K562 (cell line): ENCODE results near the gene ETFBKMT. TPM values are rescaled to one million over a fixed set of nuclear protein-coding genes. Genes with fewer than 3 reads are reported as not detected.

ENCODE experiments used
- ELF2 ChIP-seq: fragments of 250-450 bp; sonication (Bioruptor Pico); IDR thresholded peaks from 2 replicates; pipeline ENCODE4 v1.5.0; 2021; ENCODE audit warnings: mild to moderate bottlenecking
- ELF4 ChIP-seq: fragments of 450-650 bp; formaldehyde crosslinking; IDR thresholded peaks from 2 replicates; pipeline ENCODE4 v1.4.0; 2022; ENCODE audit warnings: missing genetic modification characterization
- HMG20A ChIP-seq: fragments of 450-650 bp; formaldehyde crosslinking; conservative IDR thresholded peaks from 2 replicates; pipeline ENCODE4 v1.4.0; 2020; ENCODE audit warnings: mild to moderate bottlenecking, mixed read lengths
- L3MBTL2 ChIP-seq: fragments of 450-650 bp; IDR thresholded peaks from 2 replicates; pipeline ENCODE4 v1.6.1; 2016; ENCODE audit warnings: mild to moderate bottlenecking, moderate library complexity
- MCM5 ChIP-seq: fragments of 450-650 bp; IDR thresholded peaks from 2 replicates; pipeline ENCODE4 v1.6.1; 2016; ENCODE audit warnings: low read depth
- MYNN ChIP-seq, 2 experiments: sonication (generic); formaldehyde crosslinking in 1 of 2; IDR thresholded peaks; 2 replicates each; pipeline versions ENCODE4 v1.5.0 to v1.6.1; 2016 to 2020; ENCODE audit warnings: antibody characterized with exemption in 1 of 2, missing genetic modification reagents in 1 of 2
- POLR2AphosphoS5 ChIP-seq: IDR thresholded peaks from 2 replicates; pipeline ENCODE4 v1.6.1; 2011; ENCODE audit warnings: mild to moderate bottlenecking, low read depth, low read length, moderate library complexity; ENCODE audit not compliant: control insufficient read depth, insufficient read depth
- POLR3G ChIP-seq: IDR thresholded peaks from 2 replicates; pipeline ENCODE4 v1.6.1; 2011; ENCODE audit not compliant: insufficient read length, insufficient replicate concordance; ENCODE audit errors: extremely low read depth
- PURB ChIP-seq: sonication (generic); formaldehyde crosslinking; IDR thresholded peaks from 2 replicates; pipeline ENCODE4 v1.9.0; 2021; ENCODE audit warnings: low read depth, mild to moderate bottlenecking, missing genetic modification reagents
- RFX5 ChIP-seq: IDR thresholded peaks from 2 replicates; pipeline ENCODE4 v1.6.1; 2011; ENCODE audit warnings: low read depth, mild to moderate bottlenecking, improper control_type of control experiment, low read length
- SAFB2 ChIP-seq: fragments of 200-400 bp; formaldehyde crosslinking; IDR thresholded peaks from 2 replicates; pipeline ENCODE4 v1.6.1; 2018; ENCODE audit warnings: borderline replicate concordance, low read length, low read depth, moderate library complexity; ENCODE audit not compliant: severe bottlenecking
- SMAD3 ChIP-seq: fragments of 450-650 bp; formaldehyde crosslinking; conservative IDR thresholded peaks from 2 replicates; pipeline ENCODE4 v1.4.0; 2020; ENCODE audit warnings: mild to moderate bottlenecking
- STAG1 ChIP-seq: sonication (generic); formaldehyde crosslinking; IDR thresholded peaks from 2 replicates; pipeline ENCODE4 v1.5.0; 2020; ENCODE audit warnings: missing genetic modification reagents, borderline replicate concordance
- TBP ChIP-seq: optimal IDR thresholded peaks from 2 replicates; pipeline ENCODE3; 2011; ENCODE audit warnings: low read depth, low read length, improper control_type of control experiment
- YBX1 ChIP-seq: fragments of 450-650 bp; IDR thresholded peaks from 2 replicates; pipeline ENCODE4 v1.7.1; 2016; ENCODE audit warnings: mild to moderate bottlenecking
- ZKSCAN1 ChIP-seq: fragments of 150-350 bp; IDR thresholded peaks from 2 replicates; pipeline ENCODE4 v1.6.1; 2016; ENCODE audit warnings: low read depth, low read length
- ZNF436 ChIP-seq: fragments of 250-450, 450-650 bp; sonication (Bioruptor Pico); formaldehyde crosslinking; IDR thresholded peaks from 2 replicates; pipeline ENCODE4 v1.7.0; 2020; ENCODE audit warnings: mild to moderate bottlenecking
- ZNF551 ChIP-seq: fragments of 250-450 bp; sonication (Bioruptor Pico); IDR thresholded peaks from 2 replicates; pipeline ENCODE4 v1.5.0; 2021; ENCODE audit warnings: mild to moderate bottlenecking, moderate library complexity
- polyA plus RNA-seq, 8 experiments: library from polyadenylated mRNA; depleted of rRNA in 4 of 8; stranded (reverse) in 5 of 8; unstranded in 3 of 8; fragments of >200 nt; fragmentation: Nextera tagmentation in 2 of 8; fragmentation: Illumina TruSeq in 1 of 8; extraction: Ambion mirVana in 2 of 8; extraction: Trizol in 1 of 8; gene quantifications; 2 replicates each; pipeline versions ENCODE4 v1.2.1 to v1.2.3, GENCODE V29; 2011 to 2014; ENCODE audit warnings: inconsistent platforms in 1 of 8, missing spikeins in 1 of 8
- total RNA-seq, 7 experiments: library from RNA; depleted of rRNA in 6 of 7; stranded (reverse); fragments of >200 nt in 6 of 7; fragmentation: Illumina TruSeq in 2 of 7; extraction: Trizol in 2 of 7; gene quantifications; 2 replicates each; pipeline versions ENCODE4 v1.2.1 to v1.2.3, GENCODE V29; 2011 to 2021; ENCODE audit warnings: low replicate concordance in 1 of 7
- TF ChIP-seq, protein P1 (sequence below): IDR thresholded peaks from 2 replicates; pipeline ENCODE4 v1.6.1; 2011; ENCODE audit not compliant: insufficient read length; ENCODE audit errors: extremely low read depth
- TF ChIP-seq, protein P2 (sequence below): sonication (generic); formaldehyde crosslinking; IDR thresholded peaks from 2 replicates; pipeline ENCODE4 v1.8.1; 2023; ENCODE audit warnings: mild to moderate bottlenecking, missing genetic modification reagents, moderate library complexity
- TF ChIP-seq, protein P3 (sequence below): sonication (generic); formaldehyde crosslinking; IDR thresholded peaks from 2 replicates; pipeline ENCODE4 v1.9.0; 2022; ENCODE audit warnings: mild to moderate bottlenecking, missing genetic modification reagents
- TF ChIP-seq, protein P4 (sequence below): fragments of 250-450 bp; sonication (Bioruptor Pico); IDR thresholded peaks from 2 replicates; pipeline ENCODE4 v1.5.0; 2021
- TF ChIP-seq, protein P5 (sequence below): sonication (generic); formaldehyde crosslinking; IDR thresholded peaks from 2 replicates; pipeline ENCODE4 v1.8.0; 2022; ENCODE audit warnings: missing genetic modification reagents, mild to moderate bottlenecking, moderate library complexity, borderline replicate concordance
- TF ChIP-seq, protein P6 (sequence below): fragments of 450-650 bp; formaldehyde crosslinking; conservative IDR thresholded peaks from 2 replicates; pipeline ENCODE4 v1.4.0; 2022; ENCODE audit warnings: mild to moderate bottlenecking, missing genetic modification characterization

Gene ETFBKMT
- total and polyA plus RNA-seq, 9 of the 15 experiments (the other 6 are each of a cell fraction or from before 2014, with no cell fraction given), result 0.18 to 1.7 (median 0.96) TPM

DNA sequence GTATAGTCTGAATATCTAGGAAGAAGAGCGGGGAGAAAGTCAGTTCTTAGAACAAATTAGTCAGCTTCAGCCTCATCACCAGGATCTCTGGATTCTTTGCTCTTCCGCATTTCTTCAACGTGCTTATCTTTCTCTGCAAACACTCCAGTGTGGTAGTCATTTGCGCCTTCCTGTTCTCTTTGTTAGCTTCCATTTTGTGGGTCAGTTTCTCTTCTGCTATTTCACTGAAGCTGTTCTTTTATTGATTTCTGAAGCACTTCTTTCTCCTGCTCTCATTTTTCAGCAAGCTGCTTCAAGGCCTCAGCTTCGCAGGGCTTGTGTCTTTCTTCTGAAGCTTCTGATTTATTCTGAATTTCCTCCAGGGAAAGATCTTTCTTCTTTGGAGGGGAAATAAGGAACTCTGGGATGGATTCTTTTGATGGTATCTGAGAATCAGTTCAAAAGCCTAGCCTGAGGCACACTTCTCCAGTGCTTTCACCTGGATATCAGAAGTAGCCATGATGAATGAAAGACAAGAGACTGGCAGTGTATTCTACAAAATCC, 55.9 kb downstream of the ETFBKMT start (continued):
- TF ChIP-seq ELF4 (peak; percentile 87), ELF2 (CRISPR knock-in tag) (peak; percentile 36; the same call in 1 of the 2 replicates), HMG20A (no peak), ZKSCAN1 (0 out of 2 replicates have a peak, but pooled peaks have one; percentile 50), POLR2AphosphoS5 (peak; percentile 90), SMAD3 (no peak), SAFB2 (no peak), RFX5 (no peak), L3MBTL2 (peak; percentile 70), MCM5 (no peak), ZNF436 (CRISPR knock-in tag) (no peak), MYNN (IDR thresholded peaks at IDR 0.05) (peak; percentile 50; the same call in 1 of the 2 replicates), MYNN (CRISPR knock-in tag; IDR thresholded peaks at IDR 0.05) (no peak), PURB (CRISPR knock-in tag) (no peak), STAG1 (CRISPR knock-in tag) (no peak), ZNF551 (CRISPR knock-in tag) (no peak), TBP (peak; percentile 75), YBX1 (no peak), POLR3G (no peak)
- TF ChIP-seq, protein P1, sequence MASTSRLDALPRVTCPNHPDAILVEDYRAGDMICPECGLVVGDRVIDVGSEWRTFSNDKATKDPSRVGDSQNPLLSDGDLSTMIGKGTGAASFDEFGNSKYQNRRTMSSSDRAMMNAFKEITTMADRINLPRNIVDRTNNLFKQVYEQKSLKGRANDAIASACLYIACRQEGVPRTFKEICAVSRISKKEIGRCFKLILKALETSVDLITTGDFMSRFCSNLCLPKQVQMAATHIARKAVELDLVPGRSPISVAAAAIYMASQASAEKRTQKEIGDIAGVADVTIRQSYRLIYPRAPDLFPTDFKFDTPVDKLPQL, result peak; percentile 79
- TF ChIP-seq, protein P2, sequence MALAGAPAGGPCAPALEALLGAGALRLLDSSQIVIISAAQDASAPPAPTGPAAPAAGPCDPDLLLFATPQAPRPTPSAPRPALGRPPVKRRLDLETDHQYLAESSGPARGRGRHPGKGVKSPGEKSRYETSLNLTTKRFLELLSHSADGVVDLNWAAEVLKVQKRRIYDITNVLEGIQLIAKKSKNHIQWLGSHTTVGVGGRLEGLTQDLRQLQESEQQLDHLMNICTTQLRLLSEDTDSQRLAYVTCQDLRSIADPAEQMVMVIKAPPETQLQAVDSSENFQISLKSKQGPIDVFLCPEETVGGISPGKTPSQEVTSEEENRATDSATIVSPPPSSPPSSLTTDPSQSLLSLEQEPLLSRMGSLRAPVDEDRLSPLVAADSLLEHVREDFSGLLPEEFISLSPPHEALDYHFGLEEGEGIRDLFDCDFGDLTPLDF (CRISPR knock-in tag), result no peak
- TF ChIP-seq, protein P3, sequence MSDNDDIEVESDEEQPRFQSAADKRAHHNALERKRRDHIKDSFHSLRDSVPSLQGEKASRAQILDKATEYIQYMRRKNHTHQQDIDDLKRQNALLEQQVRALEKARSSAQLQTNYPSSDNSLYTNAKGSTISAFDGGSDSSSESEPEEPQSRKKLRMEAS (CRISPR knock-in tag), result no peak
- TF ChIP-seq, protein P4, sequence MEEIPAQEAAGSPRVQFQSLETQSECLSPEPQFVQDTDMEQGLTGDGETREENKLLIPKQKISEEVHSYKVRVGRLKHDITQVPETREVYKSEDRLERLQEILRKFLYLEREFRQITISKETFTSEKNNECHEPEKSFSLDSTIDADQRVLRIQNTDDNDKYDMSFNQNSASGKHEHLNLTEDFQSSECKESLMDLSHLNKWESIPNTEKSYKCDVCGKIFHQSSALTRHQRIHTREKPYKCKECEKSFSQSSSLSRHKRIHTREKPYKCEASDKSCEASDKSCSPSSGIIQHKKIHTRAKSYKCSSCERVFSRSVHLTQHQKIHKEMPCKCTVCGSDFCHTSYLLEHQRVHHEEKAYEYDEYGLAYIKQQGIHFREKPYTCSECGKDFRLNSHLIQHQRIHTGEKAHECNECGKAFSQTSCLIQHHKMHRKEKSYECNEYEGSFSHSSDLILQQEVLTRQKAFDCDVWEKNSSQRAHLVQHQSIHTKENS, result 0 out of 2 replicates have a peak, but pooled peaks have one; percentile 9
- TF ChIP-seq, protein P5, sequence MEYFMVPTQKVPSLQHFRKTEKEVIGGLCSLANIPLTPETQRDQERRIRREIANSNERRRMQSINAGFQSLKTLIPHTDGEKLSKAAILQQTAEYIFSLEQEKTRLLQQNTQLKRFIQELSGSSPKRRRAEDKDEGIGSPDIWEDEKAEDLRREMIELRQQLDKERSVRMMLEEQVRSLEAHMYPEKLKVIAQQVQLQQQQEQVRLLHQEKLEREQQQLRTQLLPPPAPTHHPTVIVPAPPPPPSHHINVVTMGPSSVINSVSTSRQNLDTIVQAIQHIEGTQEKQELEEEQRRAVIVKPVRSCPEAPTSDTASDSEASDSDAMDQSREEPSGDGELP, result no peak
- TF ChIP-seq, protein P6, sequence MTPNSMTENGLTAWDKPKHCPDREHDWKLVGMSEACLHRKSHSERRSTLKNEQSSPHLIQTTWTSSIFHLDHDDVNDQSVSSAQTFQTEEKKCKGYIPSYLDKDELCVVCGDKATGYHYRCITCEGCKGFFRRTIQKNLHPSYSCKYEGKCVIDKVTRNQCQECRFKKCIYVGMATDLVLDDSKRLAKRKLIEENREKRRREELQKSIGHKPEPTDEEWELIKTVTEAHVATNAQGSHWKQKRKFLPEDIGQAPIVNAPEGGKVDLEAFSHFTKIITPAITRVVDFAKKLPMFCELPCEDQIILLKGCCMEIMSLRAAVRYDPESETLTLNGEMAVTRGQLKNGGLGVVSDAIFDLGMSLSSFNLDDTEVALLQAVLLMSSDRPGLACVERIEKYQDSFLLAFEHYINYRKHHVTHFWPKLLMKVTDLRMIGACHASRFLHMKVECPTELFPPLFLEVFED (CRISPR knock-in tag), result 0 out of 2 replicates have a peak, but pooled peaks have one; percentile 11
